BLaER1 (cell line): ENCODE data around the gene TAF12.
"Not testable (repeated sequence)": the region's sequence is repeated elsewhere in the genome, so short reads cannot be mapped to it uniquely, and the experiment has no call there.

ENCODE experiments used
- H3K27ac ChIP-seq: shearing (Covaris generic); formaldehyde crosslinking; 2 replicates; pipeline ENCODE4 v1.8.1; 2022
- H3K27me3 ChIP-seq: shearing (Covaris generic); formaldehyde crosslinking; 2 replicates; pipeline ENCODE4 v1.8.1; 2022
- H3K36me3 ChIP-seq: shearing (Covaris generic); formaldehyde crosslinking; 2 replicates; pipeline ENCODE4 v1.8.1; 2022
- H3K4me1 ChIP-seq: shearing (Covaris generic); formaldehyde crosslinking; 2 replicates; pipeline ENCODE4 v1.8.1; 2022
- H3K4me2 ChIP-seq: shearing (Covaris generic); formaldehyde crosslinking; 2 replicates; pipeline ENCODE4 v1.8.1; 2022
- H3K4me3 ChIP-seq: shearing (Covaris generic); formaldehyde crosslinking; 2 replicates; pipeline ENCODE4 v1.8.1; 2022
- H3K9ac ChIP-seq: shearing (Covaris generic); formaldehyde crosslinking; 2 replicates; pipeline ENCODE4 v1.8.1; 2022
- H3K9me3 ChIP-seq: shearing (Covaris generic); formaldehyde crosslinking; 2 replicates; pipeline ENCODE4 v1.8.1; 2022
- H4K20me1 ChIP-seq: shearing (Covaris generic); formaldehyde crosslinking; 2 replicates; pipeline ENCODE4 v1.8.1; 2022
- Cebpa-rat ChIP-seq: shearing (Covaris generic); IDR thresholded peaks from 2 replicates; pipeline ENCODE4 v1.8.1; 2022

TAF12 gene

DNA sequence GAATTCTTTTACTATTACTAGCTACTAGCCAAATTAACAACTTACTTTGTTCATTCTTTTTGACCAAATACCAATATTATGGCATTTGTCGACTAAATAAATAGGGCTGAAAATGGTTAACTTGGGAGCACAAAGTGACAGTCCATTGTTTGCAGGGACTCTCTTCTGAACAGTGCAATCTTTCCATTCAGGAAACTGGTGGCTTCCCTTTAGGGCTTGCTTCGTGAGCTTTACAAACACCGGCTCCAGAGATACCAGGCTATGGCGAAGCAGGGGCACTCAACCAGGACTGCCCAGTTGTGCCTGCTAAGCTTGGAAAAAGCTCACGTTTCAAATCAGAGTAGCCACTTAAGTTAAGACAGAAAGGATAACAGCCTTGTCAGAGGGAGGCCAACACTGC, 38.5 kb downstream of the TAF12 start:
- Histone ChIP-seq H3K4me2 (peak overlapping the region; percentile 69), H3K36me3 (peaks cover 73% of the 10 kb centered on the region), H3K27me3 (no peaks in the 10 kb centered on the region), H3K4me3 (no peak overlapping the region), H4K20me1 (no peaks in the 10 kb centered on the region), H3K4me1 (peaks cover 25% of the 10 kb centered on the region), H3K9ac (peak overlapping the region; percentile 42; the same call in 1 of the 2 replicates), H3K27ac (no peak overlapping the region; the same call in 1 of the 2 replicates), H3K9me3 (no peaks in the 10 kb centered on the region)
- no peak for TF ChIP-seq Cebpa-rat

DNA sequence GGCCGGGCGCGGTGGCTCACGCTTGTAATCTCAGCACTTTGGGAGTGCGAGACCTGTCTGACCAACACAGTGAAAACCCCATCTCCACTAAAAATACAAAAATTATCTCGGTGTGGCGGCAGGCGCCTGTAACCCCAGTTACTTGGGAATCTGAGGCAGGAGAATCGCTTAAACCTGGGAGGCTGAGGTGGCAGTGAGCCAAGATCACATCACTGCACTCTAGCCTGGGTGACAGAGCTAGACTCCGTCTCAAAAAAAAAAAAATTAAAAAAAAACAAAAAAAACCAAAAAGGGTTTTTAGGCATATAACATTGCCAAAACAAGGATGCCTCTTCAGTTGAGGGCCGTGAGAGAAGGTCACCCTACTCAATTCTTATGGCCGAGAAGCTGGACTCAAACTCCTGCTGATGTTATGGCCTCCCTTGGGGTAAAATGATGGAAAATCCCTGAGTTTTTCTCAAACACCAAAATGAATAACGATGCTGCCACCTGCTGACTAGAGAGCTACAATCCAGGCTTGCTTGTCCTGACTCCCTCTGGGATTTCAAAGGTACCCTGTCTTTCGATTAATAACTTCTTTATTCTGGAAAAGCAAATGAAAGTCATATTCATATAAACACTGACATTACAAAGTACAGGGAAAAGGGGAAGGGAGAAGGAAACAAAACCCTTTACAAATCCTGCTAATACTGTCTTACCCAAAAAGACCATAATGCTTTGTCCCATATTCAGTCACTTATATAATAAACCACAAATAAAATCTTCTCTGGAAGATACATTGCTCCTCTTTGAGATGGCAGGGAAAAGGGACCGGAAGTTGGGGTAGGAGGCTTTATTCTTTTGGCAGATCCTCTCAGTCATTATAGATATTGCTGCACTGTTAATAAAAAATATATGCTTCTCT, 40.1 kb downstream of the TAF12 start:
- Histone ChIP-seq H3K9ac (no peak overlapping the region), H3K27me3 (no peaks in the 10 kb centered on the region), H3K36me3 (peaks cover 59% of the 10 kb centered on the region), H3K4me3 (no peak overlapping the region), H3K9me3 (no peaks in the 10 kb centered on the region), H3K27ac (no peak overlapping the region), H3K4me1 (peaks cover 25% of the 10 kb centered on the region), H3K4me2 (no peak overlapping the region), H4K20me1 (no peaks in the 10 kb centered on the region)
- TF ChIP-seq Cebpa-rat: no peak

DNA sequence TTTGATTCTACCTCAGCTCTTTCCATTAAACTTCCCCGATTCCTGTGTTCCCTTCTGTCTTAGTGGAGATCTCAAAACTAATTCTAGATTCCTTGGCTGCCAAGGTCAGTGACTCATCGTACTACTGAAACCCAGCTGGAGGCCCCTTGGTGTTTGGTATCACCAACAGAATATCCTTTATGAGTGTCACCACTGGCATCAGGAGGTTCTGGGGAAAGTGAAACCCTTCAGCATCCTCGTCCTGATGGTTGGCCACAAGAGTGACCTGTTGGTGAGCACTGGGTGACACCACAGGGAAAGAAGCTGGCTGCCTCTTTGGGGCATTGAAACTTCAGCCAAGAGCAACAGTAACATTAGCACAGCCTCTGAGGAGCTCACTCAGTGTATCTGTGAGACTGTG, 41.2 kb downstream of the TAF12 start:
- no peaks in the 10 kb centered on the region for H3K9me3 ChIP-seq
- no peak for TF ChIP-seq Cebpa-rat
- H3K27me3 ChIP-seq: no peaks in the 10 kb centered on the region
- peaks cover 48% of the 10 kb centered on the region for H3K36me3 ChIP-seq
- no peak overlapping the region for H3K9ac ChIP-seq
- H3K4me2 ChIP-seq: no peak overlapping the region
- no peaks in the 10 kb centered on the region for H4K20me1 ChIP-seq
- H3K4me1 ChIP-seq: peaks cover 25% of the 10 kb centered on the region
- no peak overlapping the region for H3K27ac ChIP-seq
- H3K4me3 ChIP-seq: no peak overlapping the region

GRCh38 chr1:28596276-28596675, 46.6 kb downstream of the TAF12 start:
- H3K36me3 ChIP-seq, H3K27ac ChIP-seq, H3K4me2 ChIP-seq, H3K9ac ChIP-seq, H3K4me1 ChIP-seq, H3K4me3 ChIP-seq, H3K9me3 ChIP-seq, H4K20me1 ChIP-seq: not testable (repeated sequence)
- peaks cover 28% of the 10 kb centered on the region for H3K27me3 ChIP-seq

- TF ChIP-seq Cebpa-rat: no peak
- no peaks in the 10 kb centered on the region for H3K9me3 ChIP-seq
- H3K27me3 ChIP-seq: peaks cover 34% of the 10 kb centered on the region
- no peak overlapping the region for H3K27ac ChIP-seq
- no peak overlapping the region for H3K9ac ChIP-seq
- peaks cover 1% of the 10 kb centered on the region; the same call in 1 of the 2 replicates for H3K36me3 ChIP-seq
- no peaks in the 10 kb centered on the region for H4K20me1 ChIP-seq
- no peak overlapping the region for H3K4me2 ChIP-seq
- H3K4me3 ChIP-seq: no peak overlapping the region
- H3K4me1 ChIP-seq: peaks cover 5% of the 10 kb centered on the region; the same call in 1 of the 2 replicates
These were observed 47.3 kb downstream of the TAF12 start for GRCh38 chr1:28595412-28596191.

DNA sequence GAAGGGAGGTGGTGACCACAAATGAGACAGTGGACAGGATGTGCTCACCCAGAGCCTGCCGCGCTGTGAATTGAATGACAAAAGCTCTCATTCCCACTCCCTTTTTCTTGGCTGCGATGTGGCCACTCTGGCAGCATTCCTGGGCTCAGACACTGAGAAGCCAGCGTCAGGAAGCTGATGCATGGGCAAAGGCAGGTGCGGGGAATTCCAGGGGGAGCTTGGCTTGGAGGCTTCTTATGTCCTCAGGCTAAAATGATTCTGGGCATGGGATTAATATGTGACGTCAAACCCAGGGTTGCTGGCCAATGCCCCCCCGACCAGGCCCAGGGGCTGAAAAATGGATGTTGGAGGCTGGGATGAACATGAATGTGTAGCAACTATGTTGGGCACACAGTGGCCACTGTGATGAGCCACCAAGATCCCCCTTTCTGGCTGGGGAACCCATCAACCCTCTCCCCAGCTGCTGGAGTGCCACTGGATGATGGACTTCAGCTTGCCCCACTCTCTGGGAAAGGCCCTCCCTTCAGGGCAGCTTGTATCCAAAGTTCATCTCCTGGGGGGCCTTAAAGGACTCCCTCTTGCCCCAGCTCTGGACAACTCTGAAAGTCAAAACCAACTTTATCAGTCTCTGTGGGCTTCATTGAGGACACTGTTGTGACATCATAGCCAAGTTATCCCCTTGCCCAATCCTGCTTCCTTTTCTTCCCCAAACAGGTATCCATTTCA, 48.0 kb downstream of the TAF12 start:
- not testable (repeated sequence) for H3K9ac ChIP-seq

DNA sequence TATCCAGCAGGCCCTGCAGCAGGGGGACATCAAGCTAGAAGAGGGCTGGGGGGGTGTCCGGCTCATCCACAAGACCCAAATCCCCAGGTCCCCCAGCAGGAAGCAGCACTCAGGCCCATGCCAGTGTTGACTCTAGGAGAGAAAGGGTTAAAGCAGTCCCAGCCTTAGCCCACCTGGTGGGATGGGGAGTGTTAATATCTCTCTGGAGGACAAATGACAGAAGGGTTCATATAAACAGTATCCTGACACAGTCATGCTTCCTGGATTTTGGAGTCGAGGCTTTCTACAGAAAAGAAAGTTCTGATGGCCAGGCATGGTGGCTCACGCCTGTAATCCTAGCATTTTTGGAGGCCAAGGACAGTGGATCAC, 48.9 kb downstream of the TAF12 start:
- H3K4me3 ChIP-seq, H3K27ac ChIP-seq, H3K9me3 ChIP-seq: not testable (repeated sequence)

More for the DNA sequence above, 48.0 kb downstream of the TAF12 start:
- H3K9me3 ChIP-seq, H3K4me2 ChIP-seq, H4K20me1 ChIP-seq, H3K4me1 ChIP-seq, H3K36me3 ChIP-seq, H3K4me3 ChIP-seq, H3K27ac ChIP-seq: not testable (repeated sequence)
- peaks cover 34% of the 10 kb centered on the region for H3K27me3 ChIP-seq

DNA sequence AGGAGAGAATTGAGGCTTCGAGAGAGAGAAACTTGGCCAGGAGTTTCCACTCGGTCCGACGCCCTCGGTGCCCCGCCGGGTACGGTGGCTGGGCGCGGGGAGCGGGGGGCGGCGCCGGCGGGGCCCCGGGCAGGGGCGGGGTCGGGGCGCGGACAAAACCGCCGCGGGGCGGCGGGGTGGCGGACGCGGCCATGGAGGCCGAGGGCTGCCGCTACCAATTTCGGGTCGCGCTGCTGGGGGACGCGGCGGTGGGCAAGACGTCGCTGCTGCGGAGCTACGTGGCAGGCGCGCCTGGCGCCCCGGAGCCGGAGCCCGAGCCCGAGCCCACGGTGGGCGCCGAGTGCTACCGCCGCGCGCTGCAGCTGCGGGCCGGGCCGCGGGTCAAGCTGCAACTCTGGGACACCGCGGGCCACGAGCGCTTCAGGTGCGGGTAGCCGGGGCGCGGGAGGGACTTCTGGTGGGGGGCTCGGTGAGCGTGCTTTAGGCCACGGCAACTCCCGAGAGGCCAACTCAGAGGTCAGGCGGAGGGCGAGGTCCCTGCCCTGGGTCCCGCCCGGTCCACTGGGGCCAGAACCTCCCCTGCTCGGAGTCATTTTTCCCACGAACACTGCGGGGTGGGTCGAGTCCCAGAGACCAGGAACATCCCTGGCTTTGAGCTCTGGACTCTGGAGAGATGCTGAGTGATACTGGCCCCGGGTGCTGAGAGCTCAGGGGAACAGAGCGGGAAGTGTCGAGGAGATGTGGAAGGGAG, 50.4 kb downstream of the TAF12 start:
- no peaks in the 10 kb centered on the region for H3K9me3 ChIP-seq
- H3K4me3 ChIP-seq: peak overlapping the region; percentile 68
- H3K4me2 ChIP-seq: peak overlapping the region; percentile 85
- H3K27ac ChIP-seq: no peak overlapping the region
- H3K4me1 ChIP-seq: peaks cover 5% of the 10 kb centered on the region; the same call in 1 of the 2 replicates
- no peaks in the 10 kb centered on the region for H4K20me1 ChIP-seq
- H3K27me3 ChIP-seq: peaks cover 34% of the 10 kb centered on the region
- peak overlapping the region; percentile 68; the same call in 1 of the 2 replicates for H3K9ac ChIP-seq
- H3K36me3 ChIP-seq: no peaks in the 10 kb centered on the region; the same call in 1 of the 2 replicates
- TF ChIP-seq Cebpa-rat: no peak

More for the DNA sequence above, 48.9 kb downstream of the TAF12 start:
- not testable (repeated sequence) for H3K9ac ChIP-seq, H3K4me1 ChIP-seq, H4K20me1 ChIP-seq, H3K4me2 ChIP-seq, H3K36me3 ChIP-seq
- peaks cover 34% of the 10 kb centered on the region for H3K27me3 ChIP-seq

DNA sequence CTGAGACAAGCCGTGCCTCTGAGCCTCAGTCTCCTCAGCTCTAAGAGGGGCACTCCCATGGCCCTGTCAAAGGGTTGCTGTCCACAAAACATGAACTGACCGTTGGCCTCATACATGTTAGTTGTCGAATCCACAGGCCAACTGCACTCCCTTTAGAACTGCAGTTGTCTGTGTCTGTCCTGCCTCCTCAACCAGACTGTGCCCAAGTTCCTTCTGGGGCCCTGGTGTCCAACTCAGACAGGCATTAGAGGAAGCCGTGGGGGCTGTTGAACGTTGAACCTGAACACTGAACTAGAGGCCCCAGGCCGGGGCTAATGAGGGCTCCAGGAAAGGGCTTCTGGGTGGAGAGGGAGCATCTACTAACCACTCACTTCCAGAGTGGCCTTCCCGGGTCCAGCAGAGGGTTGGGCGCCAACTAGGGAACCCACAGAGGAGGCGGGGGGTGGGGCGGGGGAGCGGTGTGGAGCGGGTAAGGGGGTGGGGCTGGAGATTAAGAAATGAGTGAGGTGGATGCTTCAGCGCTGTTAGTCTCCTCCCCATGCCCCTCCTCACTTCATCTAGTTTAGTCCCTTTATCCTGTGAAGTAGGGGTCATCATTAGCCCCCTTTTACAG, 51.1 kb downstream of the TAF12 start, which contains the start of gene RAB42:
RAB42 (plus strand) TSS at position 558 of the 613 bp plus-strand sequence. CDS start 247 bp downstream, outside the sequence.
- H3K27ac ChIP-seq: no peak within 1 kb of the TSS

DNA sequence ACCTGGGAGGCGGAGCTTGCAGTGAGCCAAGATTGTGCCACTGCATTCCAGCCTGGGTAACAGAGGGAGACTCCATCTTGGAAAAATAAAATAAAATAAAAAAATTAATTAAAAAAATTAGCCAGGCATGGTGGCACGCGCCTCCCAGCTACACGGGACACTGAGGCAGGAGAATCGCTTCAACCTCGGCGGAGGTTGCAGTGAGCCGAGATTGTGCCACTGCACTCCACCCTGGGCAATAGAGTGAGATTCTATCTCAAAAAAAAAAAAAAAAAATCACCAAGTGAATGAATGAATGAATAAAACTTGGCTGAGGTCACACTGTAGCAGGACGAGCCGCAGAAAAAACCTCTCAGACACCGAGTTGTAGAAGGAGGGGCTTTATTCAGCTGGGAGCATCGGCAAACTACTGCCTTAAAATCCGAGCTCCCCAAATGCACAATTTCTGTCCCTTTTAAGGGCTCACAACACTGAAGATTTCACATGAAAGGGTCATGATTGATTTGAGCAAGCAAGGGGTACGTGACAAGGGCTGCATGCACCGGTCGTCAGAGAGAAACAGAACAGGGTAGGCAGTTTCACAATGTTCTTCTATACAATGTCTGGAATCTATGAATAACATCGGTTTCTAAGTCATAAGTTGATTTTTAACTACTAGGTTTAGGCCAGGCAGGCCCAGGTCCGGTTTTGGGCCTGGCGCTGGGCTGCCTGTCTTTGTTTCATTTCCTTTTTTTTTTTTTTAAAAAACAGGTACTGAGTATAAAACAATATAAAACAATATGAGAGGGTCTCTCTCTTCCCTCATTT, 56.1 kb downstream of the TAF12 start:
- H3K9me3 ChIP-seq, H3K36me3 ChIP-seq, H4K20me1 ChIP-seq, H3K9ac ChIP-seq, H3K4me2 ChIP-seq, H3K27ac ChIP-seq, H3K4me1 ChIP-seq, H3K4me3 ChIP-seq: not testable (repeated sequence)
- peaks cover 10% of the 10 kb centered on the region for H3K27me3 ChIP-seq

More for the DNA sequence above, 51.1 kb downstream of the TAF12 start, which contains the start of gene RAB42:
- peaks cover 5% of the 10 kb centered on the region; the same call in 1 of the 2 replicates for H3K4me1 ChIP-seq
- no peak for TF ChIP-seq Cebpa-rat
- H3K4me2 ChIP-seq: peak within 1 kb of the TSS; percentile 85
- H3K27me3 ChIP-seq: peaks cover 34% of the 10 kb centered on the region
- peak within 1 kb of the TSS; percentile 68 for H3K4me3 ChIP-seq
- no peaks in the 10 kb centered on the region for H4K20me1 ChIP-seq
- H3K9ac ChIP-seq: peak within 1 kb of the TSS; percentile 68; the same call in 1 of the 2 replicates
- H3K9me3 ChIP-seq: no peaks in the 10 kb centered on the region
- no peaks in the 10 kb centered on the region for H3K36me3 ChIP-seq
